ENCODE data around the gene SEMA4D.

GRCh38 chr9:89526667-89527066 is 28.8 kb upstream of the SEMA4D start:
- no peak for TF ChIP-seq CTCF (IDR thresholded peaks at IDR 0.05; ENCODE audit: low read depth, low read length)
- no peak for TF ChIP-seq EZH2phosphoT487 (IDR thresholded peaks at IDR 0.05; ENCODE audit: low read depth)
